K562 treated with DMSO at 1 percent for 24 hours (cell line): Measurements from ENCODE around the gene ERBB2. TPM values are rescaled to one million over a fixed set of nuclear protein-coding genes. Genes with fewer than 3 reads are reported as not detected.

Source experiments
- total RNA-seq: library from RNA; unstranded; fragments of 300-600 nt; gene quantifications from 2 replicates; pipeline ENCODE4 v1.2.3, GENCODE V29; 2022; ENCODE audit warnings: low read depth; ENCODE audit not compliant: insufficient read depth

Gene ERBB2
- 7.0 and 8.5 TPM in 2 replicates for total RNA-seq

DNA sequence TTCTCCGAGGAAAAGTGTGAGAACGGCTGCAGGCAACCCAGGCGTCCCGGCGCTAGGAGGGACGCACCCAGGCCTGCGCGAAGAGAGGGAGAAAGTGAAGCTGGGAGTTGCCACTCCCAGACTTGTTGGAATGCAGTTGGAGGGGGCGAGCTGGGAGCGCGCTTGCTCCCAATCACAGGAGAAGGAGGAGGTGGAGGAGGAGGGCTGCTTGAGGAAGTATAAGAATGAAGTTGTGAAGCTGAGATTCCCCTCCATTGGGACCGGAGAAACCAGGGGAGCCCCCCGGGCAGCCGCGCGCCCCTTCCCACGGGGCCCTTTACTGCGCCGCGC lies at the start of gene ERBB2:
Gene ERBB2, plus strand, starts transcription at position 247 of the 330 bp plus-strand sequence. CDS start 175 bp downstream, outside the sequence.

DNA sequence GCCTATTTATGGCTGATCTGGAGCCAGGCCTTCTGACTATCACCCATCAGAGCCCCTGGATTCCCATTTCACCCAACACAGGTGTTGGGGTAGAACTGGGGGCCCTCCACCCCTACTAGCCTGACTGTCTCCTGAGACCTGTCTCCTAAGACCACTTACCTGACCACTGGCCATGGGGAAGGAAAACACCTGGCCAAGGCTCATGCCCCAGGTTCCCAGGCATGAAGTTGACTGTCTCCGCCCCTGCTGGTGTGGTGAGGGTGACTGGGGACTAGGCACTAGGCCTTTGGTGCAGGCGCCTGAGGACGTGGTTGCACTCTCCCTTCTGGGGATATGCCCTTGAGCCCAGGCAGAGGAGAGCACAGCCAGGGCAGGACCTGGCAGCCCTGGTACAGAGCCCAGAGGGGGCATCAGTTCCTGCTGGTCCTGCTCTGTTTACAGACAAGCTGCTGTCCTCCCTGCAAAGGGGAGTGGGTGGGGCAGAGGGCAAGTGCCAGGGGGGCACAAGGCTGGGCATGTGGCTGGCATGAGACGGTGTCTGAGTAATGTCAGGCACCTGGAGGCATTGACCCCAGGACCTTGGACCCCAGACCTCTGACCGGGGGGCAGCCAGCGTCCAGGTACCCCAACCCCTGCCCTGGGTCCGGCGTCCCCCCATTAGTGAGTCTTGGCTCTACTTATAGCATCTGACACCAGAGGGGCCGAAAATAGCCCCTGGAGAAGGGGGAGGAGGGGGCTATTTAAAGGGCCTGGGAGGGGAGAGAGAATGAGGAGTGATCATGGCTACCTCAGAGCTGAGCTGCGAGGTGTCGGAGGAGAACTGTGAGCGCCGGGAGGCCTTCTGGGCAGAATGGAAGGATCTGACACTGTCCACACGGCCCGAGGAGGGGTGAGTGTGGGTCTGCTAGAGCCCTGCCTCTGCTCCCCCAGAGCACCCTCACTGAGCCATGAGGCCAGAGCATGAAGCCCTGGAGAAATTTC lies 35.0 kb upstream of the ERBB2 start, which contains the start of gene TCAP:
Gene TCAP, plus strand, starts transcription at position 769 of the 981 bp plus-strand sequence. Its CDS starts 11 bp downstream, at position 780.

GRCh38 chr17:39667945-39668924 lies 31.6 kb upstream of the ERBB2 start, which contains the start of gene PNMT:
Gene PNMT, plus strand, starts transcription at chr17:39668453. Its CDS starts 23 bp downstream, at chr17:39668476.

GRCh38 chr17:39687546-39688474 lies 12.1 kb upstream of the ERBB2 start, which contains the start of gene PGAP3:
Gene PGAP3, minus strand, starts transcription at chr17:39688057. Its CDS starts 43 bp downstream, at chr17:39688014.

GRCh38 chr17:39730095-39730921 lies 30.4 kb downstream of the ERBB2 start, which contains the start of gene MIEN1:
Gene MIEN1, minus strand, starts transcription at chr17:39730532. Its CDS starts 37 bp downstream, at chr17:39730495.

DNA sequence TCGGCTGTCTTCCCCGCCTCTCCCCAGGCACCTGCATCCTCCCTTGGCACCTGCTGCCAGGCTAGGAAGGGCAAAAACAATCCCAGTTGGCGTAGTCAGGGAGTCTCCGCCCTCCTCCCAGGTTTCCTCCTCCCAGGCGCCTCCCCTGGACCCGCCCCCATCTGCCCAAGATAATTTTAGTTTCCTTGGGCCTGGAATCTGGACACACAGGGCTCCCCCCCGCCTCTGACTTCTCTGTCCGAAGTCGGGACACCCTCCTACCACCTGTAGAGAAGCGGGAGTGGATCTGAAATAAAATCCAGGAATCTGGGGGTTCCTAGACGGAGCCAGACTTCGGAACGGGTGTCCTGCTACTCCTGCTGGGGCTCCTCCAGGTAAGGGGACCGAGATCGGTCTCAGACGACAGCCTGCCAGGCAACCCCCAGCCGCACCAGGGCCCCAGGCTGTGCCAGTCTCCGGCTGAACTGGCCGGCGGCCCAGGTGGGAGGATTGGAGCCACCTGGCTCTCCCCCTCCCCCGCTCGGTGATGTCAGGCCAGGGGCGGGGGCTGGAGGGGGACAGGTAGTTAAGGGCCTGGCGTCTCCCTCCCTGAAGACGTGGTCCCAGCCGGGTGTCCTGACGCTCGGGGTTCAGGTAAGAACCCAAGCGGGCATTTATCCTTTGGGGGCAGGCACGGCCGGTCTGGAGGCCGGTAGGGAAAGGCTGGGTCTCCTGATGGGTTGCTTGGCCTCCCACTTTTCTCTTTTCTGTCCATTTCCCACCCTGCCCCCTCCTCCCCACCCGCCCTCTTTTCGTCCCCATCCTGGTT lies 38.1 kb downstream of the ERBB2 start, which contains the start of gene GRB7:
Gene GRB7, plus strand, starts transcription at position 179 of the 808 bp plus-strand sequence. CDS start 4,364 bp downstream, outside the sequence.

Other genes starting within 250 kb of the ERBB2 start
- gene MED1, start 248.8 kb upstream of the ERBB2 start, total RNA-seq = 18.2 and 20.7 TPM in 2 replicates
- 26.6 and 28.7 TPM in 2 replicates for gene CDK12, start 238.6 kb upstream of the ERBB2 start, total RNA-seq
- gene NEUROD2, start 92.1 kb upstream of the ERBB2 start, total RNA-seq = not detected in 2 replicates
- 0.21 TPM in 1 of 2 replicates, not detected in the other for gene PPP1R1B, start 73.1 kb upstream of the ERBB2 start, total RNA-seq
- 97.0 and 108 TPM in 2 replicates for gene STARD3, start 62.9 kb upstream of the ERBB2 start, total RNA-seq
- 2.6 and 5.7 TPM in 2 replicates for gene TCAP, start 34.7 kb upstream of the ERBB2 start, total RNA-seq
- gene PNMT, start 31.6 kb upstream of the ERBB2 start, total RNA-seq = 5.6 and 7.1 TPM in 2 replicates
- 9.9 and 13.3 TPM in 2 replicates for gene PGAP3, start 12.0 kb upstream of the ERBB2 start, total RNA-seq
- gene MIEN1, start 30.5 kb downstream of the ERBB2 start, total RNA-seq = 95.9 and 103 TPM in 2 replicates
- gene GRB7, start 37.9 kb downstream of the ERBB2 start, total RNA-seq = 8.2 and 10.4 TPM in 2 replicates
- gene IKZF3, start 164.2 kb downstream of the ERBB2 start, total RNA-seq = 0.05 and 0.24 TPM in 2 replicates
- gene ZPBP2, start 168.1 kb downstream of the ERBB2 start, total RNA-seq = not detected in 2 replicates
- gene GSDMB, start 218.6 kb downstream of the ERBB2 start, total RNA-seq = 4.0 and 4.1 TPM in 2 replicates
- 35.1 and 36.0 TPM in 2 replicates for gene ORMDL3, start 227.5 kb downstream of the ERBB2 start, total RNA-seq
- gene LRRC3C, start 227.7 kb downstream of the ERBB2 start, total RNA-seq = not detected in 2 replicates